HEK293 (cell line): ENCODE measurements around the gene NDUFS8.
A peak's percentile ranks its signal among the peaks of the same experiment; 100 is the strongest.

ENCODE experiments used
- CTCF ChIA-PET: fragments of 350-600 bp; formaldehyde crosslinking; extraction: SDS; loops from one replicate; lab custom pipeline; 2021; ENCODE audit warnings: antibody characterized with exemption; lab: Yijun Ruan, JAX
- POLR2A ChIA-PET: fragments of 300-600 bp; formaldehyde crosslinking; extraction: SDS; loops from one replicate; lab custom pipeline; 2020; ENCODE audit warnings: antibody characterized with exemption, inconsistent platforms; lab: Yijun Ruan, JAX
- H3K27ac ChIP-seq: fragments of 200-500 bp; sonication (Bioruptor generic); 2 replicates; pipeline ENCODE4 v1.5.1; 2014; ENCODE audit warnings: low read depth, low read length, control low read depth, inconsistent platforms; ENCODE audit errors: extremely low read depth
- H3K36me3 ChIP-seq, 2 experiments: fragments of 200-500 bp in 1 of 2; sonication (Bioruptor generic) in 1 of 2; 1 replicate in 1 of 2; 2 replicates in 1 of 2; pipeline ENCODE4 v1.5.1; 2014 to 2017; ENCODE audit warnings: inconsistent platforms in 2 of 2, low read length in 2 of 2; ENCODE audit not compliant: control insufficient read depth in 2 of 2, insufficient read depth in 1 of 2
- H3K4me1 ChIP-seq: fragments of 200-500 bp; sonication (Bioruptor generic); 2 replicates; pipeline ENCODE4 v1.5.1; 2014; ENCODE audit warnings: mild to moderate bottlenecking, low read length, inconsistent platforms; ENCODE audit not compliant: control insufficient read depth, insufficient read depth
- H3K4me3 ChIP-seq: 2 replicates; pipeline ENCODE4 v1.5.1; 2011; ENCODE audit warnings: low read depth, mild to moderate bottlenecking, control low read depth, low read length, moderate library complexity
- H3K9me3 ChIP-seq: fragments of 200-500 bp; sonication (Bioruptor generic); 2 replicates; pipeline ENCODE4 v1.5.1; 2014; ENCODE audit warnings: low read depth, low read length, inconsistent platforms; ENCODE audit not compliant: control insufficient read depth, insufficient read depth
- BCL11B ChIP-seq: fragments of 450-650 bp; formaldehyde crosslinking; IDR thresholded peaks from 2 replicates; pipeline ENCODE4 v1.5.1; 2016; ENCODE audit warnings: low read depth, missing biosample characterization, missing genetic modification characterization
- EGR2 ChIP-seq: fragments of 450-650 bp; formaldehyde crosslinking; IDR thresholded peaks from 2 replicates; pipeline ENCODE4 v1.5.1; 2016; ENCODE audit warnings: low read depth, missing biosample characterization, missing genetic modification characterization
- GLIS2 ChIP-seq: fragments of 450-650 bp; formaldehyde crosslinking; IDR thresholded peaks from 2 replicates; pipeline ENCODE4 v1.5.1; 2016; ENCODE audit warnings: missing biosample characterization, missing genetic modification characterization
- MEIS1 ChIP-seq: sonication (generic); formaldehyde crosslinking; IDR thresholded peaks from 2 replicates; pipeline ENCODE4 v1.8.1; 2022; ENCODE audit warnings: missing genetic modification reagents, mild to moderate bottlenecking, borderline replicate concordance
- ZBTB10 ChIP-seq: fragments of 450-650 bp; formaldehyde crosslinking; IDR thresholded peaks from 2 replicates; pipeline ENCODE4 v1.5.1; 2016; ENCODE audit warnings: missing biosample characterization, missing genetic modification characterization
- ZNF112 ChIP-seq: fragments of 450-650 bp; formaldehyde crosslinking; IDR thresholded peaks from 2 replicates; pipeline ENCODE4 v1.5.0; 2017; ENCODE audit warnings: missing biosample characterization, missing genetic modification characterization
- ZNF121 ChIP-seq: fragments of 450-650 bp; formaldehyde crosslinking; IDR thresholded peaks from 2 replicates; pipeline ENCODE4 v1.5.1; 2016; ENCODE audit warnings: missing biosample characterization, missing genetic modification characterization
- ZNF138 ChIP-seq: fragments of 450-650 bp; formaldehyde crosslinking; IDR thresholded peaks from 2 replicates; pipeline ENCODE4 v1.5.1; 2016; ENCODE audit warnings: missing biosample characterization, missing genetic modification characterization, borderline replicate concordance
- ZNF184 ChIP-seq: fragments of 450-650 bp; IDR thresholded peaks from 2 replicates; pipeline ENCODE4 v1.5.1; 2018; ENCODE audit warnings: missing biosample characterization, mild to moderate bottlenecking, missing genetic modification characterization
- ZNF335 ChIP-seq: fragments of 450-650 bp; formaldehyde crosslinking; conservative IDR thresholded peaks from 2 replicates; pipeline ENCODE4 v1.5.1; 2016; ENCODE audit warnings: missing biosample characterization, missing genetic modification characterization
- ZNF37A ChIP-seq: fragments of 450-650 bp; IDR thresholded peaks from 2 replicates; pipeline ENCODE4 v1.5.1; 2018; ENCODE audit warnings: missing biosample characterization, missing genetic modification characterization
- ZNF394 ChIP-seq: fragments of 450-650 bp; formaldehyde crosslinking; IDR thresholded peaks from 2 replicates; pipeline ENCODE4 v1.5.1; 2016; ENCODE audit warnings: missing biosample characterization, missing genetic modification characterization, mild to moderate bottlenecking, moderate library complexity, borderline replicate concordance
- ZNF416 ChIP-seq: fragments of 450-650 bp; formaldehyde crosslinking; IDR thresholded peaks from 2 replicates; pipeline ENCODE4 v1.5.1; 2016; ENCODE audit warnings: missing biosample characterization, missing genetic modification characterization
- ZNF433 ChIP-seq: fragments of 450-650 bp; formaldehyde crosslinking; IDR thresholded peaks from 2 replicates; pipeline ENCODE4 v1.5.1; 2016; ENCODE audit warnings: missing biosample characterization, missing genetic modification characterization, low read depth
- ZNF514 ChIP-seq: fragments of 450-650 bp; formaldehyde crosslinking; IDR thresholded peaks from 2 replicates; pipeline ENCODE4 v1.5.1; 2016; ENCODE audit warnings: missing biosample characterization, missing genetic modification characterization
- ZNF530 ChIP-seq: fragments of 450-650 bp; formaldehyde crosslinking; IDR thresholded peaks from 2 replicates; pipeline ENCODE4 v1.5.1; 2016; ENCODE audit warnings: low read depth, missing biosample characterization, missing genetic modification characterization
- ZNF560 ChIP-seq: fragments of 450-650 bp; formaldehyde crosslinking; IDR thresholded peaks from 2 replicates; pipeline ENCODE4 v1.5.1; 2017; ENCODE audit warnings: missing biosample characterization, missing genetic modification characterization, borderline replicate concordance
- ZNF621 ChIP-seq: fragments of 450-650 bp; formaldehyde crosslinking; IDR thresholded peaks from 2 replicates; pipeline ENCODE4 v1.5.1; 2017; ENCODE audit warnings: missing biosample characterization, missing genetic modification characterization
- ZNF624 ChIP-seq: fragments of 450-650 bp; formaldehyde crosslinking; IDR thresholded peaks from 2 replicates; pipeline ENCODE4 v1.5.1; 2017; ENCODE audit warnings: missing biosample characterization, missing genetic modification characterization
- ZNF626 ChIP-seq: fragments of 450-650 bp; sonication (Bioruptor Pico); formaldehyde crosslinking; IDR thresholded peaks from 2 replicates; pipeline ENCODE4 v1.5.1; 2018; ENCODE audit warnings: missing biosample characterization, missing genetic modification characterization, inconsistent platforms
- ZNF76 ChIP-seq: fragments of 450-650 bp; formaldehyde crosslinking; IDR thresholded peaks from 2 replicates; pipeline ENCODE4; 2016; ENCODE audit warnings: low read depth, missing biosample characterization, missing genetic modification characterization, borderline replicate concordance
- ZNF837 ChIP-seq: fragments of 450-650 bp; formaldehyde crosslinking; IDR thresholded peaks from 2 replicates; pipeline ENCODE4 v1.5.1; 2016; ENCODE audit warnings: missing biosample characterization, missing genetic modification characterization
- ZXDB ChIP-seq: fragments of 450-650 bp; formaldehyde crosslinking; IDR thresholded peaks from 2 replicates; pipeline ENCODE4 v1.5.1; 2016; ENCODE audit warnings: missing biosample characterization, missing genetic modification characterization

Gene NDUFS8

GRCh38 chr11:68056317-68057285, 26.1 kb downstream of the NDUFS8 start:
- H3K4me3 ChIP-seq = no peak overlapping the region
- peaks cover 0 to 45% of the 10 kb centered on the region in 2 experiments; a peak in 2 of 3 replicates for H3K36me3 ChIP-seq
- ChIA-PET CTCF (interaction anchor here (0.6 kb wide), 1 partner anchor 10 kb away, joined by 4 read pairs; no protein-coding TSS in a partner anchor), POLR2A (no interaction called here)
- TF ChIP-seq ZNF624 (tag by site-specific recombination) (no peak), ZNF37A (no peak), ZNF184 (tag by site-specific recombination) (no peak), ZNF394 (tag by site-specific recombination) (no peak), ZNF416 (no peak), ZNF138 (no peak)
- H3K4me1 ChIP-seq = no peaks in the 10 kb centered on the region
- no peak overlapping the region for H3K27ac ChIP-seq
- H3K9me3 ChIP-seq = no peaks in the 10 kb centered on the region

- H3K36me3 ChIP-seq = peaks cover 0 to 52% of the 10 kb centered on the region in 2 experiments; a peak in 2 of 3 replicates
- no peaks in the 10 kb centered on the region for H3K9me3 ChIP-seq
- H3K4me1 ChIP-seq = no peaks in the 10 kb centered on the region
- H3K27ac ChIP-seq = no peak overlapping the region
- TF ChIP-seq ZNF121 (tag by site-specific recombination) (peak; percentile 89), ZXDB (no peak)
- ChIA-PET CTCF (no interaction called here), POLR2A (no interaction called here)
- H3K4me3 ChIP-seq = no peak overlapping the region
These were observed 27.3 kb downstream of the NDUFS8 start for GRCh38 chr11:68057807-68058206.

GRCh38 chr11:68061508-68061907, 31.0 kb downstream of the NDUFS8 start:
- H3K27ac ChIP-seq = no peak overlapping the region
- TF ChIP-seq ZNF514 (no peak), ZNF112 (no peak), ZNF184 (tag by site-specific recombination) (no peak), ZNF335 (tag by site-specific recombination) (no peak)
- POLR2A ChIA-PET = no interaction called here
- CTCF ChIA-PET = interaction anchor here (1.3 kb wide), 1 partner anchor 148 kb away, joined by 4 read pairs; no protein-coding TSS in a partner anchor
- H3K36me3 ChIP-seq = peaks cover 4 to 75% of the 10 kb centered on the region in 2 experiments; a peak in 2 of 3 replicates
- H3K9me3 ChIP-seq = no peaks in the 10 kb centered on the region
- H3K4me3 ChIP-seq = no peak overlapping the region
- H3K4me1 ChIP-seq = no peaks in the 10 kb centered on the region

GRCh38 chr11:68064926-68065325, 34.4 kb downstream of the NDUFS8 start:
- CTCF ChIA-PET = interaction anchor here (1.2 kb wide), 1 partner anchor 18 kb away, joined by 6 read pairs; no protein-coding TSS in a partner anchor
- H3K4me1 ChIP-seq = no peaks in the 10 kb centered on the region
- POLR2A ChIA-PET = interaction anchor here (0.6 to 0.9 kb wide), 2 partner anchors 13 to 35 kb away, joined by 4 to 5 read pairs; no protein-coding TSS in a partner anchor
- H3K36me3 ChIP-seq = peaks cover 4 to 92% of the 10 kb centered on the region in 2 experiments; a peak in 2 of 3 replicates
- H3K27ac ChIP-seq = no peak overlapping the region
- no peaks in the 10 kb centered on the region for H3K9me3 ChIP-seq
- no peak overlapping the region for H3K4me3 ChIP-seq
- TF ChIP-seq MEIS1 (CRISPR knock-in tag) = no peak
- no peak for TF ChIP-seq ZBTB10 (tag by site-specific recombination)
- no peak for TF ChIP-seq ZNF560 (tag by site-specific recombination)
- no peak for TF ChIP-seq ZNF837
- TF ChIP-seq ZNF530 (tag by site-specific recombination) = no peak
- no peak for TF ChIP-seq EGR2 (tag by site-specific recombination)
- TF ChIP-seq ZNF621 (tag by site-specific recombination) = no peak
- TF ChIP-seq ZNF626 (tag by site-specific recombination) = no peak
- TF ChIP-seq GLIS2 (tag by site-specific recombination) = no peak
- no peak for TF ChIP-seq ZNF76
- TF ChIP-seq BCL11B (tag by site-specific recombination) = no peak
- TF ChIP-seq ZNF433 (tag by site-specific recombination) = no peak
- TF ChIP-seq ZNF121 (tag by site-specific recombination) = no peak
